GM12878 (cell line): ENCODE results near the gene CREB5. TPM values are rescaled to one million over a fixed set of nuclear protein-coding genes. Genes with fewer than 3 reads are reported as not detected.

Source experiments
- ATAC-seq: fragments of 200-7000 bp; cut with Tn5 transposase; 3 replicates; pipeline ENCODE4 v1.9.1; 2020; ENCODE audit warnings: mild to moderate bottlenecking, moderate library complexity
- BruUV-seq: library from RNA; stranded (reverse); fragments of 400-500 nt; replicated peaks from 2 replicates; lab custom pipeline; 2021; lab: Mats Ljungman, UMichigan
- CTCF ChIA-PET: fragments of 300-600 bp; sonication (Branson Sonifier 250); formaldehyde crosslinking; extraction: SDS; loops from one replicate; lab custom pipeline; 2021; ENCODE audit warnings: inconsistent platforms; lab: Yijun Ruan, JAX
- POLR2A ChIA-PET: fragments of 350-600 bp; formaldehyde crosslinking; extraction: SDS; loops from one replicate; lab custom pipeline; 2021; ENCODE audit warnings: inconsistent platforms; lab: Charles Lee
- RAD21 ChIA-PET: fragments of 300-600 bp; sonication (Branson Sonifier 250); formaldehyde crosslinking; loops from one replicate; lab custom pipeline; 2023; ENCODE audit warnings: antibody characterized with exemption; ENCODE audit not compliant: unreplicated experiment; lab: Charles Lee
- SMC1A ChIA-PET: fragments of 300-600 bp; sonication (Branson Sonifier 250); formaldehyde crosslinking; loops from one replicate; lab custom pipeline; 2023; ENCODE audit not compliant: unreplicated experiment, uncharacterized antibody; lab: Charles Lee
- DNase-seq: peaks from one replicate; pipeline ENCODE4 v3.0.0-alpha.2; 2011; ENCODE audit warnings: low read depth, low spot score
- FAIRE-seq: peaks from 3 replicates; lab custom pipeline; 2011; peaks lifted over from hg19 to GRCh38; lab: Jason Lieb, UNC
- H2AFZ ChIP-seq: 2 replicates; pipeline ENCODE4 v1.6.0; 2011; ENCODE audit warnings: low read depth, low read length, control low read depth; ENCODE audit not compliant: control insufficient read depth
- H3K27ac ChIP-seq: 2 replicates; pipeline ENCODE4 v1.5.1; 2011; ENCODE audit warnings: control low read depth; ENCODE audit not compliant: control insufficient read depth, insufficient read depth
- H3K27me3 ChIP-seq, 2 experiments: replicated peaks in 1 of 2; 2 replicates each; pipeline versions ENCODE4 v1.6.0 to v1.6.1; 2011; ENCODE audit warnings: low read length in 1 of 2; ENCODE audit not compliant: control insufficient read depth in 2 of 2, insufficient read depth in 2 of 2
- H3K36me3 ChIP-seq, 2 experiments: 2 replicates each; pipeline ENCODE4 v1.5.1; 2011; ENCODE audit warnings: low read length in 1 of 2; ENCODE audit not compliant: control insufficient read depth in 2 of 2, insufficient read depth in 2 of 2
- H3K4me1 ChIP-seq: 2 replicates; pipeline ENCODE4 v1.6.1; 2011; ENCODE audit warnings: mild to moderate bottlenecking, low read length, moderate library complexity, mixed read lengths; ENCODE audit not compliant: control insufficient read depth, insufficient read depth
- H3K4me2 ChIP-seq: 2 replicates; pipeline ENCODE4 v1.6.0; 2011; ENCODE audit warnings: control low read depth; ENCODE audit not compliant: control insufficient read depth, insufficient read depth
- H3K4me3 ChIP-seq: fragments of 200-600 bp; sonication (generic); 2 replicates; pipeline ENCODE4 v1.5.1; 2016
- H3K79me2 ChIP-seq: 2 replicates; pipeline ENCODE4 v1.6.0; 2011; ENCODE audit warnings: low read length; ENCODE audit not compliant: control insufficient read depth, insufficient read depth
- H3K9ac ChIP-seq: 2 replicates; pipeline ENCODE4 v1.8.0; 2011; ENCODE audit warnings: low read length, control low read depth, mixed read lengths; ENCODE audit not compliant: control insufficient read depth, insufficient read depth
- H3K9me3 ChIP-seq: replicated peaks from 3 replicates; pipeline ENCODE4 v1.5.1; 2011; ENCODE audit warnings: mild to moderate bottlenecking, low read length; ENCODE audit not compliant: control insufficient read depth, insufficient read depth
- H4K20me1 ChIP-seq: 2 replicates; pipeline ENCODE4 v1.6.0; 2011; ENCODE audit not compliant: control insufficient read depth, insufficient read depth
- EED ChIP-seq: sonication (generic); IDR thresholded peaks from 2 replicates; pipeline ENCODE4 v1.6.1; 2016; ENCODE audit warnings: antibody characterized with exemption, low read depth
- WGBS: methylation state at CpG from one replicate; pipeline ENCODE4 v1.1.6; 2016; ENCODE audit warnings: low lambda C conversion rate; ENCODE audit not compliant: insufficient replicate concordance, insufficient coverage; ENCODE audit errors: missing lambda C conversion rate; 5-methylcytosine and 5-hydroxymethylcytosine counted together
- in situ Hi-C: fragments of 300-500 bp; cut with MboI; formaldehyde crosslinking; loops from 9 replicates; pipeline ENCODE4 v1.14.3; 2018; ENCODE audit warnings: mixed read lengths
- intact Hi-C: fragments of 100-400 bp; cut with micrococcal nuclease; formaldehyde crosslinking; loops from one replicate; pipeline ENCODE4 v1.14.2; 2022; ENCODE audit not compliant: unreplicated experiment
- polyA plus RNA-seq, 11 experiments: library from polyadenylated mRNA; depleted of rRNA in 4 of 11; unstranded in 6 of 11; stranded (reverse) in 5 of 11; fragments of >200 nt; fragmentation: Nextera tagmentation in 4 of 11; fragmentation: Illumina TruSeq in 1 of 11; extraction: Ambion mirVana in 4 of 11; extraction: Trizol in 1 of 11; gene quantifications; 1 replicate in 1 of 11; 2 replicates in 10 of 11; pipeline versions ENCODE4 v1.2.1 to v1.2.3, GENCODE V29; 2011 to 2016; ENCODE audit warnings: inconsistent platforms in 2 of 11, missing spikeins in 2 of 11, low read depth in 1 of 11
- total RNA-seq, 4 experiments: library from RNA; depleted of rRNA in 3 of 4; stranded (reverse); fragments of >200 nt in 3 of 4; fragmentation: Illumina TruSeq in 1 of 4; extraction: Trizol in 1 of 4; gene quantifications; 2 replicates each; pipeline versions ENCODE4 v1.2.1 to v1.2.3, GENCODE V29; 2013 to 2021
- TF ChIP-seq, protein P1 (sequence below): fragments of 450-650 bp; IDR thresholded peaks from 2 replicates; pipeline ENCODE4 v1.6.1; 2017; ENCODE audit warnings: mild to moderate bottlenecking

CREB5 gene
- total and polyA plus RNA-seq, 10 of the 15 experiments (the other 5 are each of a cell fraction or from before 2014, with no cell fraction given): 12.9 to 74.1 (median 53.0) TPM

DNA sequence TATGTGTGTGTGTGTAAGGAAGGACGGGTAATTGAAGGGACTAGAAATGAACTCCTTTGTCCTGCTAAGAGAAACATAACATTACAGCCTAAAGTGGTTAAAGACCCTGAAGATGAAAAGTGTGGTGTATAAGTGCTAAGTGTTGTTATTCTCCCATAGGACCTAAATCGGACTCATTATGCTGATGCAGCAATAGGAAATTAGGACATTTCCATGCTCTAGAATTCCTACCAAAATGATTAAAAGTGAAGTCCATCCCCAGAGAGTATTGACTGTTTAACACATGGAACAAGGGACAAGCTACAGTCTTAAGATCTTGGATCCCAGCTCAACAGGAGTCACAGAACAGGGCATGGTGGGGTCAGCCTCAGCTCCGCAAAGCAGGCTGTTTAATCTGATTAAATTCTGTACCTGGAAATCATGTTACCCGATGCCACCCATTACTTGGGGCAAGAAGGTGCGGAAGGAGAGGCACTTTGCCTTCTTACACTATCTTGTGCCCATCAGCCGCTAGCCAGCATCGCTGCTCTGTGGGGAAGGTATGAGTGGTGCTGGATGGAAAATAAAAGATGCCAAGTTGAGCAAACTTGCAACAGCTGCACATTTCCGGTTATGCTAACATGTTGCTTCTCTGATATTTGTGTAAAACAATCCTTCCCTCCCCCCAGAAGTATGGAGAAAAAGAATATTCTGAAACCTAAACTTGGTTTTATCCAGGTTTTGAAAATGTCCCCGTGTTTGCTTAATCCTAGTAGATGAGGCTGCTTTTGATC, 100.5 kb downstream of the CREB5 start:
- ChIA-PET POLR2A (interaction anchor here (1.0 to 2.2 kb wide), 2 partner anchors 10 to 11 kb away, joined by 4 to 8 read pairs; no protein-coding TSS in a partner anchor), RAD21 (interaction anchor here (1.0 kb wide), 1 partner anchor 24 kb away, joined by 3 read pairs; no protein-coding TSS in a partner anchor), CTCF (interaction anchor here (1.5 kb wide), 1 partner anchor 27 kb away, joined by 4 read pairs; no protein-coding TSS in a partner anchor), SMC1A (interaction anchor here (0.6 to 14.5 kb wide), 10 partner anchors 8 to 58 kb away, joined by 3 to 153 read pairs (median 4); no protein-coding TSS in a partner anchor)
- in situ Hi-C loops (no loop called here), intact Hi-C loops (no loop called here)
- no peak for FAIRE-seq
- Histone ChIP-seq H3K36me3 (no peaks in the 10 kb centered on the region; a peak in 2 of 4 replicates), H3K27ac (no peak overlapping the region), H3K4me3 (no peak overlapping the region), H3K9ac (no peak overlapping the region), H3K4me1 (peaks cover 17% of the 10 kb centered on the region), H3K27me3 (no peaks in the 10 kb centered on the region), H3K79me2 (no peaks in the 10 kb centered on the region), H3K9me3 (no peaks in the 10 kb centered on the region; the same call in 2 of the 3 replicates), H4K20me1 (no peaks in the 10 kb centered on the region), H3K4me2 (no peak overlapping the region), H2AFZ (no peak overlapping the region)
- no peak for DNase-seq
- 59% methylated on average over 9 of the region's 9 CpGs for WGBS
- no TSS peak for BruUV-seq
- ATAC-seq: no peak
- TF ChIP-seq, protein P1, sequence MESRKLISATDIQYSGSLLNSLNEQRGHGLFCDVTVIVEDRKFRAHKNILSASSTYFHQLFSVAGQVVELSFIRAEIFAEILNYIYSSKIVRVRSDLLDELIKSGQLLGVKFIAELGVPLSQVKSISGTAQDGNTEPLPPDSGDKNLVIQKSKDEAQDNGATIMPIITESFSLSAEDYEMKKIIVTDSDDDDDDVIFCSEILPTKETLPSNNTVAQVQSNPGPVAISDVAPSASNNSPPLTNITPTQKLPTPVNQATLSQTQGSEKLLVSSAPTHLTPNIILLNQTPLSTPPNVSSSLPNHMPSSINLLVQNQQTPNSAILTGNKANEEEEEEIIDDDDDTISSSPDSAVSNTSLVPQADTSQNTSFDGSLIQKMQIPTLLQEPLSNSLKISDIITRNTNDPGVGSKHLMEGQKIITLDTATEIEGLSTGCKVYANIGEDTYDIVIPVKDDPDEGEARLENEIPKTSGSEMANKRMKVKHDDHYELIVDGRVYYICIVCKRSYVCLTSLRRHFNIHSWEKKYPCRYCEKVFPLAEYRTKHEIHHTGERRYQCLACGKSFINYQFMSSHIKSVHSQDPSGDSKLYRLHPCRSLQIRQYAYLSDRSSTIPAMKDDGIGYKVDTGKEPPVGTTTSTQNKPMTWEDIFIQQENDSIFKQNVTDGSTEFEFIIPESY: 0 out of 2 replicates have a peak, but pooled peaks have one; percentile 26
- TF ChIP-seq EED: no peak
